ENCODE data around the gene KIF24. TPM values are rescaled to one million over a fixed set of nuclear protein-coding genes. Genes with fewer than 3 reads are reported as not detected.
A peak's percentile ranks its signal among the peaks of the same experiment; 100 is the strongest.

The KIF24 gene
- 1 to 10 TPM in 1 of 2 donors, under 1 TPM in 1; 0.56 to 1.1 TPM for total RNA-seq

- TF ChIP-seq CTCF (IDR thresholded peaks at IDR 0.05) = no peak
- Histone ChIP-seq H3K36me3 (no peaks in the 10 kb centered on the region), H3K27ac (peak within 1 kb of the TSS; percentile 92 to 94), H3K9me3 (no peaks in the 10 kb centered on the region), H3K4me3 (peak within 1 kb of the TSS; percentile 96), H3K27me3 (replicated peaks; ENCODE audit: insufficient read depth) (no peaks in the 10 kb centered on the region), H3K4me1 (ENCODE audit: control insufficient read depth in 1 of 2, low read depth in 2 of 2) (peaks cover 7 to 19% of the 10 kb centered on the region in 2 donors)
- DNase-seq (ENCODE audit: low spot score) (peak; percentile 97), ATAC-seq (ENCODE audit: insufficient number of reproducible peaks, low FRiP score, low read depth) (peak; percentile 99)
Observed at GRCh38 chr9:34328987-34329832, at the start of gene KIF24, which contains the start of gene NUDT2. TSS of gene KIF24 (minus strand) at chr9:34329268. CDS start at chr9:34311346, 17,922 bp downstream. TSS of gene NUDT2 (plus strand) at chr9:34329569. CDS start at chr9:34339040, 9,471 bp downstream.

GRCh38 chr9:34378376-34379060 lies 49.5 kb upstream of the KIF24 start:
- DNase-seq (ENCODE audit: low spot score) (no peak), ATAC-seq (ENCODE audit: insufficient number of reproducible peaks, low FRiP score, low read depth) (no peak)
- H3K9me3 ChIP-seq = no peaks in the 10 kb centered on the region
- peaks cover 14 to 34% of the 10 kb centered on the region in 2 donors for H3K4me1 ChIP-seq (ENCODE audit: control insufficient read depth in 1 of 2, low read depth in 2 of 2)
- no peak for TF ChIP-seq CTCF (IDR thresholded peaks at IDR 0.05)
- no peak overlapping the region for H3K4me3 ChIP-seq
- no peaks in the 10 kb centered on the region for H3K36me3 ChIP-seq
- no peak overlapping the region for H3K27ac ChIP-seq
- H3K27me3 ChIP-seq (replicated peaks; ENCODE audit: insufficient read depth) = no peaks in the 10 kb centered on the region

- peaks cover 14 to 34% of the 10 kb centered on the region in 2 donors for H3K4me1 ChIP-seq (ENCODE audit: control insufficient read depth in 1 of 2, low read depth in 2 of 2)
- H3K27me3 ChIP-seq (replicated peaks; ENCODE audit: insufficient read depth) = no peaks in the 10 kb centered on the region
- H3K9me3 ChIP-seq = no peaks in the 10 kb centered on the region
- peak overlapping the region; percentile 51 to 59 for H3K27ac ChIP-seq
- no peak for TF ChIP-seq CTCF (IDR thresholded peaks at IDR 0.05)
- DNase-seq (ENCODE audit: low spot score) = no peak
- peaks cover 3% of the 10 kb centered on the region for H3K36me3 ChIP-seq
- peak overlapping the region; percentile 79 for H3K4me3 ChIP-seq
- no peak for ATAC-seq (ENCODE audit: insufficient number of reproducible peaks, low FRiP score, low read depth)
Observed at GRCh38 chr9:34377404-34377746, 48.3 kb upstream of the KIF24 start.

- Histone ChIP-seq H3K4me1 (ENCODE audit: control insufficient read depth in 1 of 2, low read depth in 2 of 2) (peaks cover 14 to 34% of the 10 kb centered on the region in 2 donors), H3K9me3 (no peaks in the 10 kb centered on the region), H3K36me3 (peaks cover 8% of the 10 kb centered on the region), H3K27ac (peak within 1 kb of the TSS; percentile 51 to 59), H3K27me3 (replicated peaks; ENCODE audit: insufficient read depth) (no peaks in the 10 kb centered on the region), H3K4me3 (peak within 1 kb of the TSS; percentile 79)
- no peak for TF ChIP-seq CTCF (IDR thresholded peaks at IDR 0.05)
- peak; percentile 87 for DNase-seq (ENCODE audit: low spot score)
- ATAC-seq (ENCODE audit: insufficient number of reproducible peaks, low FRiP score, low read depth) = peak; percentile 57
Observed at GRCh38 chr9:34376596-34377403, 47.7 kb upstream of the KIF24 start, which contains the start of gene MYORG. TSS of gene MYORG (minus strand) at chr9:34376898. CDS start at chr9:34372943, 3,955 bp downstream.
